Type B pancreatic cell (in vitro differentiated cells): ENCODE results near the gene STXBP3. TPM values are rescaled to one million over a fixed set of nuclear protein-coding genes. Genes with fewer than 3 reads are reported as not detected.

Experiments
- DNase-seq: peaks from one replicate; pipeline ENCODE4 v3.0.0; 2021; ENCODE audit warnings: mixed read lengths; ENCODE audit not compliant: unreplicated experiment; ENCODE audit errors: extremely low spot score
- H3K27ac Mint-ChIP-seq: 2 replicates; pipeline ENCODE4 v1.8.0; 2021; ENCODE audit warnings: mild to moderate bottlenecking, mixed read lengths
- H3K27me3 Mint-ChIP-seq: 2 replicates; pipeline ENCODE4 v1.8.0; 2021; ENCODE audit warnings: mixed read lengths
- H3K36me3 Mint-ChIP-seq: 2 replicates; pipeline ENCODE4 v1.8.0; 2021; ENCODE audit warnings: mixed read lengths
- H3K4me1 Mint-ChIP-seq: one replicate; pipeline ENCODE4 v1.8.0; 2021; ENCODE audit warnings: mixed read lengths; ENCODE audit not compliant: unreplicated experiment
- H3K4me3 Mint-ChIP-seq: 2 replicates; pipeline ENCODE4 v1.8.0; 2021; ENCODE audit warnings: mild to moderate bottlenecking, mixed read lengths
- H3K9me3 Mint-ChIP-seq: 2 replicates; pipeline ENCODE4 v1.8.0; 2021; ENCODE audit warnings: mixed read lengths
- CTCF ChIP-seq: fragments of 200-600 bp; sonication (generic); conservative IDR thresholded peaks from 2 replicates; pipeline ENCODE4 v1.5.0; 2021; ENCODE audit warnings: antibody characterized with exemption, mild to moderate bottlenecking
- total RNA-seq: library from RNA; stranded (reverse); gene quantifications from 2 replicates; pipeline ENCODE4 v1.2.1, GENCODE V29; 2021; ENCODE audit warnings: low replicate concordance

STXBP3 gene
- total RNA-seq, 1 donor from 2014 or later = 40.5 TPM

- Mint-ChIP-seq H3K27me3 (peaks cover 23% of the 10 kb centered on the region), H3K27ac (no peak overlapping the region), H3K4me1 (no peaks in the 10 kb centered on the region), H3K9me3 (no peaks in the 10 kb centered on the region), H3K4me3 (no peak overlapping the region), H3K36me3 (no peaks in the 10 kb centered on the region)
- no peak for TF ChIP-seq CTCF
- no peak for DNase-seq
Measured at GRCh38 chr1:108716437-108717230, 29.8 kb upstream of the STXBP3 start.

GRCh38 chr1:108717774-108718316 lies 28.6 kb upstream of the STXBP3 start:
- H3K9me3 Mint-ChIP-seq = no peaks in the 10 kb centered on the region
- no peak overlapping the region for H3K27ac Mint-ChIP-seq
- peaks cover 18% of the 10 kb centered on the region for H3K27me3 Mint-ChIP-seq
- no peak for TF ChIP-seq CTCF
- H3K4me3 Mint-ChIP-seq = no peak overlapping the region
- no peaks in the 10 kb centered on the region for H3K36me3 Mint-ChIP-seq
- H3K4me1 Mint-ChIP-seq = no peaks in the 10 kb centered on the region
- no peak for DNase-seq

- H3K27me3 Mint-ChIP-seq = peaks cover 17% of the 10 kb centered on the region
- no peaks in the 10 kb centered on the region for H3K36me3 Mint-ChIP-seq
- DNase-seq = no peak
- H3K27ac Mint-ChIP-seq = no peak overlapping the region
- H3K4me1 Mint-ChIP-seq = no peaks in the 10 kb centered on the region
- TF ChIP-seq CTCF = no peak
- no peak overlapping the region for H3K4me3 Mint-ChIP-seq
- no peaks in the 10 kb centered on the region for H3K9me3 Mint-ChIP-seq
Measured at GRCh38 chr1:108718927-108719655, 27.4 kb upstream of the STXBP3 start.

- Mint-ChIP-seq H3K36me3 (no peaks in the 10 kb centered on the region), H3K4me1 (no peaks in the 10 kb centered on the region), H3K27me3 (peaks cover 17% of the 10 kb centered on the region), H3K9me3 (no peaks in the 10 kb centered on the region), H3K4me3 (no peak overlapping the region), H3K27ac (no peak overlapping the region)
- TF ChIP-seq CTCF = no peak
- DNase-seq = no peak
Measured at GRCh38 chr1:108719656-108720435, 26.6 kb upstream of the STXBP3 start.

- Mint-ChIP-seq H3K4me1 (no peaks in the 10 kb centered on the region), H3K36me3 (no peaks in the 10 kb centered on the region), H3K4me3 (no peak overlapping the region), H3K27me3 (peaks cover 5% of the 10 kb centered on the region), H3K27ac (no peak overlapping the region), H3K9me3 (no peaks in the 10 kb centered on the region)
- DNase-seq = no peak
- no peak for TF ChIP-seq CTCF
Measured at GRCh38 chr1:108722292-108722691, 24.2 kb upstream of the STXBP3 start.
